ENCODE data around the gene SKI. TPM values are rescaled to one million over a fixed set of nuclear protein-coding genes. Genes with fewer than 3 reads are reported as not detected.

SKI gene
- total and polyA plus RNA-seq, 7 donors, result 7.7 to 32.1 (median 21.4) TPM

GRCh38 chr1:2253797-2254480, 25.8 kb downstream of the SKI start:
- ATAC-seq (no peak), DNase-seq (peak in 1 of 2 donors; percentile 7)
- intact Hi-C loops (cut with DNase I), result no loop called here
- Histone ChIP-seq H3K9me3 (peaks cover 6% of the 10 kb centered on the region), H3K36me3 (ENCODE audit: insufficient read depth in 1 of 2, low read depth in 1 of 2) (no peaks in the 10 kb centered on the region), H3K4me1 (peaks cover 60% of the 10 kb centered on the region), H3K4me3 (no peak overlapping the region), H3K27ac (no peak overlapping the region), H3K27me3 (ENCODE audit: insufficient read depth in 3 of 3, low read length in 2 of 3) (no peaks in the 10 kb centered on the region)
- 94 to 97% (median 95%) methylated on average over 23 of the region's 23 CpGs for WGBS, 3 donors
- TF ChIP-seq CTCF (IDR thresholded peaks at IDR 0.05), result no peak

- TF ChIP-seq CTCF (IDR thresholded peaks at IDR 0.05), result no peak
- Histone ChIP-seq H3K9me3 (peaks cover 6% of the 10 kb centered on the region), H3K27me3 (ENCODE audit: insufficient read depth in 3 of 3, low read length in 2 of 3) (no peaks in the 10 kb centered on the region), H3K4me3 (no peak overlapping the region), H3K36me3 (ENCODE audit: insufficient read depth in 1 of 2, low read depth in 1 of 2) (no peaks in the 10 kb centered on the region), H3K4me1 (peaks cover 49% of the 10 kb centered on the region), H3K27ac (peak overlapping the region; percentile 72)
- intact Hi-C loops (cut with DNase I), result no loop called here
- ATAC-seq (no peak), DNase-seq (no peak)
- WGBS, 3 donors, result 96 to 97% (median 97%) methylated on average over 6 of the region's 6 CpGs
These were observed 26.9 kb downstream of the SKI start for GRCh38 chr1:2255047-2255419.

- Histone ChIP-seq H3K27me3 (ENCODE audit: insufficient read depth in 3 of 3, low read length in 2 of 3) (no peaks in the 10 kb centered on the region), H3K36me3 (ENCODE audit: insufficient read depth in 1 of 2, low read depth in 1 of 2) (no peaks in the 10 kb centered on the region), H3K27ac (peak overlapping the region; percentile 72), H3K4me3 (no peak overlapping the region), H3K4me1 (peaks cover 42% of the 10 kb centered on the region), H3K9me3 (peaks cover 6% of the 10 kb centered on the region)
- no peak for TF ChIP-seq CTCF (IDR thresholded peaks at IDR 0.05)
- DNase-seq (peak in 1 of 2 donors; percentile 16), ATAC-seq (peak; percentile 29 to 43 (median 34))
- WGBS, 3 donors, result 57 to 67% (median 59%) methylated on average over 5 of the region's 5 CpGs
- intact Hi-C loops (cut with DNase I), result no loop called here
These were observed 27.6 kb downstream of the SKI start for GRCh38 chr1:2255420-2256369.

GRCh38 chr1:2256435-2257244, 28.5 kb downstream of the SKI start:
- Histone ChIP-seq H3K4me1 (peaks cover 32% of the 10 kb centered on the region), H3K36me3 (ENCODE audit: insufficient read depth in 1 of 2, low read depth in 1 of 2) (no peaks in the 10 kb centered on the region), H3K4me3 (no peak overlapping the region), H3K27ac (peak overlapping the region; percentile 72), H3K9me3 (peaks cover 6% of the 10 kb centered on the region), H3K27me3 (ENCODE audit: insufficient read depth in 3 of 3, low read length in 2 of 3) (no peaks in the 10 kb centered on the region)
- TF ChIP-seq CTCF (IDR thresholded peaks at IDR 0.05), result no peak
- DNase-seq (peak; percentile 19 to 40), ATAC-seq (peak in 2 of 4 donors; percentile 3 to 7)
- intact Hi-C loops (cut with DNase I), result no loop called here
- 59 to 77% (median 75%) methylated on average over 22 of the region's 22 CpGs for WGBS, 3 donors
